ENCODE data around the gene LDAH.
"Not testable (repeated sequence)": the region's sequence is repeated elsewhere in the genome, so short reads cannot be mapped to it uniquely, and the experiment has no call there.

LDAH gene

GRCh38 chr2:20822535-20823490 is at the start of gene LDAH:
Gene LDAH (minus strand): TSS chr2:20823101. CDS start chr2:20801463, 21,638 bp downstream.
- peak; percentile 87 for DNase-seq

- peak; percentile 43 for DNase-seq
Measured at GRCh38 chr2:20868377-20868776, 45.5 kb upstream of the LDAH start.

- DNase-seq, result no peak
Measured at GRCh38 chr2:20862850-20863249, 39.9 kb upstream of the LDAH start.

GRCh38 chr2:20855456-20855855 is 32.6 kb upstream of the LDAH start:
- DNase-seq, result no peak

GRCh38 chr2:20852670-20853069 is 29.8 kb upstream of the LDAH start:
- DNase-seq, result no peak

GRCh38 chr2:20852139-20852538 is 29.2 kb upstream of the LDAH start:
- no peak for DNase-seq

GRCh38 chr2:20844246-20844645 is 21.3 kb upstream of the LDAH start:
- no peak for DNase-seq

GRCh38 chr2:20839052-20839451 is 16.2 kb upstream of the LDAH start:
- DNase-seq, result no peak

- no peak for DNase-seq
Measured at GRCh38 chr2:20838016-20838415, 15.1 kb upstream of the LDAH start.

- no peak for DNase-seq
Measured at GRCh38 chr2:20836521-20836920, 13.6 kb upstream of the LDAH start.

- no peak for DNase-seq
Measured at GRCh38 chr2:20834331-20834730, 11.4 kb upstream of the LDAH start.

GRCh38 chr2:20832606-20833005 is 9.7 kb upstream of the LDAH start:
- no peak for DNase-seq

- DNase-seq, result no peak
Measured at GRCh38 chr2:20829861-20830260, 7.0 kb upstream of the LDAH start.

GRCh38 chr2:20823917-20824316 is 1.0 kb upstream of the LDAH start:
- no peak for DNase-seq

GRCh38 chr2:20818820-20819219 is 4.1 kb downstream of the LDAH start:
- DNase-seq, result peak; percentile 9

GRCh38 chr2:20815216-20815615 is 7.7 kb downstream of the LDAH start:
- no peak for DNase-seq

- no peak for DNase-seq
Measured at GRCh38 chr2:20812779-20813178, 10.1 kb downstream of the LDAH start.

GRCh38 chr2:20806286-20806685 is 16.6 kb downstream of the LDAH start:
- no peak for DNase-seq

GRCh38 chr2:20803974-20804373 is 18.9 kb downstream of the LDAH start:
- no peak for DNase-seq

- DNase-seq, result no peak
Measured at GRCh38 chr2:20803226-20803682, 19.6 kb downstream of the LDAH start.

- DNase-seq, result no peak
Measured at GRCh38 chr2:20797096-20797495, 25.8 kb downstream of the LDAH start.

GRCh38 chr2:20796374-20796791 is 26.5 kb downstream of the LDAH start:
- no peak for DNase-seq

GRCh38 chr2:20793944-20794343 is 29.0 kb downstream of the LDAH start:
- DNase-seq, result not testable (repeated sequence)

- peak; percentile 41 for DNase-seq
Measured at GRCh38 chr2:20781656-20782265, 41.1 kb downstream of the LDAH start.
